HEK293 (cell line): Measurements from ENCODE around the gene CNST.

Experiments
- CTCF ChIA-PET: fragments of 350-600 bp; formaldehyde crosslinking; extraction: SDS; loops from one replicate; lab custom pipeline; 2021; ENCODE audit warnings: antibody characterized with exemption; lab: Yijun Ruan, JAX
- POLR2A ChIA-PET: fragments of 300-600 bp; formaldehyde crosslinking; extraction: SDS; loops from one replicate; lab custom pipeline; 2020; ENCODE audit warnings: antibody characterized with exemption, inconsistent platforms; lab: Yijun Ruan, JAX
- H3K27ac ChIP-seq: fragments of 200-500 bp; sonication (Bioruptor generic); 2 replicates; pipeline ENCODE4 v1.5.1; 2014; ENCODE audit warnings: low read depth, low read length, control low read depth, inconsistent platforms; ENCODE audit errors: extremely low read depth
- H3K36me3 ChIP-seq, 2 experiments: fragments of 200-500 bp in 1 of 2; sonication (Bioruptor generic) in 1 of 2; 1 replicate in 1 of 2; 2 replicates in 1 of 2; pipeline ENCODE4 v1.5.1; 2014 to 2017; ENCODE audit warnings: inconsistent platforms in 2 of 2, low read length in 2 of 2; ENCODE audit not compliant: control insufficient read depth in 2 of 2, insufficient read depth in 1 of 2
- H3K4me1 ChIP-seq: fragments of 200-500 bp; sonication (Bioruptor generic); 2 replicates; pipeline ENCODE4 v1.5.1; 2014; ENCODE audit warnings: mild to moderate bottlenecking, low read length, inconsistent platforms; ENCODE audit not compliant: control insufficient read depth, insufficient read depth
- H3K4me3 ChIP-seq: 2 replicates; pipeline ENCODE4 v1.5.1; 2011; ENCODE audit warnings: low read depth, mild to moderate bottlenecking, control low read depth, low read length, moderate library complexity
- H3K9me3 ChIP-seq: fragments of 200-500 bp; sonication (Bioruptor generic); 2 replicates; pipeline ENCODE4 v1.5.1; 2014; ENCODE audit warnings: low read depth, low read length, inconsistent platforms; ENCODE audit not compliant: control insufficient read depth, insufficient read depth
- ATF2 ChIP-seq: fragments of 450-650 bp; formaldehyde crosslinking; IDR thresholded peaks from 2 replicates; pipeline ENCODE4 v1.5.1; 2016; ENCODE audit warnings: missing biosample characterization, missing genetic modification characterization, low read depth
- KLF7 ChIP-seq: fragments of 450-650 bp; formaldehyde crosslinking; IDR thresholded peaks from 2 replicates; pipeline ENCODE4 v1.5.1; 2016; ENCODE audit warnings: missing biosample characterization, missing genetic modification characterization, borderline replicate concordance
- PRDM2 ChIP-seq: fragments of 450-650 bp; formaldehyde crosslinking; IDR thresholded peaks from 2 replicates; pipeline ENCODE4 v1.5.1; 2016; ENCODE audit warnings: missing biosample characterization, missing genetic modification characterization, borderline replicate concordance
- SP3 ChIP-seq: fragments of 450-650 bp; formaldehyde crosslinking; IDR thresholded peaks from 2 replicates; pipeline ENCODE4 v1.5.1; 2016; ENCODE audit warnings: missing biosample characterization, missing genetic modification characterization
- TSHZ1 ChIP-seq: fragments of 450-650 bp; formaldehyde crosslinking; IDR thresholded peaks from 2 replicates; pipeline ENCODE4 v1.5.1; 2016; ENCODE audit warnings: missing biosample characterization, missing genetic modification characterization, borderline replicate concordance
- YY2 ChIP-seq: fragments of 450-650 bp; formaldehyde crosslinking; IDR thresholded peaks from 2 replicates; pipeline ENCODE4 v1.5.1; 2016; ENCODE audit warnings: missing biosample characterization, missing genetic modification characterization
- ZNF10 ChIP-seq: fragments of 450-650 bp; formaldehyde crosslinking; IDR thresholded peaks from 2 replicates; pipeline ENCODE4 v1.5.1; 2017; ENCODE audit warnings: missing biosample characterization, missing genetic modification characterization
- ZNF138 ChIP-seq: fragments of 450-650 bp; formaldehyde crosslinking; IDR thresholded peaks from 2 replicates; pipeline ENCODE4 v1.5.1; 2016; ENCODE audit warnings: missing biosample characterization, missing genetic modification characterization, borderline replicate concordance
- ZNF146 ChIP-seq: fragments of 450-650 bp; formaldehyde crosslinking; IDR thresholded peaks from 2 replicates; pipeline ENCODE4 v1.5.1; 2016; ENCODE audit warnings: missing biosample characterization, missing genetic modification characterization
- ZNF175 ChIP-seq: fragments of 450-650 bp; formaldehyde crosslinking; IDR thresholded peaks from 2 replicates; pipeline ENCODE4 v1.5.1; 2016; ENCODE audit warnings: missing biosample characterization, missing genetic modification characterization
- ZNF202 ChIP-seq: fragments of 450-650 bp; formaldehyde crosslinking; IDR thresholded peaks from 2 replicates; pipeline ENCODE4 v1.5.1; 2016; ENCODE audit warnings: missing biosample characterization, missing genetic modification characterization, borderline replicate concordance
- ZNF341 ChIP-seq: fragments of 450-650 bp; formaldehyde crosslinking; IDR thresholded peaks from 2 replicates; pipeline ENCODE4; 2016; ENCODE audit warnings: low read depth, missing biosample characterization, missing genetic modification characterization
- ZNF362 ChIP-seq: fragments of 450-650 bp; formaldehyde crosslinking; IDR thresholded peaks from 2 replicates; pipeline ENCODE4 v1.5.1; 2016; ENCODE audit warnings: missing biosample characterization, missing genetic modification characterization
- ZNF433 ChIP-seq: fragments of 450-650 bp; formaldehyde crosslinking; IDR thresholded peaks from 2 replicates; pipeline ENCODE4 v1.5.1; 2016; ENCODE audit warnings: missing biosample characterization, missing genetic modification characterization, low read depth
- ZNF549 ChIP-seq: fragments of 450-650 bp; IDR thresholded peaks from 2 replicates; pipeline ENCODE4 v1.5.1; 2018; ENCODE audit warnings: missing biosample characterization, missing genetic modification characterization, mild to moderate bottlenecking, inconsistent platforms, moderate library complexity
- ZNF558 ChIP-seq: fragments of 450-650 bp; formaldehyde crosslinking; IDR thresholded peaks from 2 replicates; pipeline ENCODE4 v1.5.1; 2016; ENCODE audit warnings: missing biosample characterization, missing genetic modification characterization
- ZNF596 ChIP-seq: fragments of 450-650 bp; IDR thresholded peaks from 2 replicates; pipeline ENCODE4 v1.5.0; 2018; ENCODE audit warnings: missing biosample characterization, mild to moderate bottlenecking, missing genetic modification characterization, moderate library complexity
- ZNF660 ChIP-seq: fragments of 450-650 bp; IDR thresholded peaks from 2 replicates; pipeline ENCODE4 v1.5.1; 2018; ENCODE audit warnings: missing biosample characterization, mild to moderate bottlenecking, missing genetic modification characterization
- ZNF776 ChIP-seq: fragments of 450-650 bp; formaldehyde crosslinking; IDR thresholded peaks from 2 replicates; pipeline ENCODE4 v1.5.0; 2017; ENCODE audit warnings: missing biosample characterization, missing genetic modification characterization, borderline replicate concordance
- ZNF837 ChIP-seq: fragments of 450-650 bp; formaldehyde crosslinking; IDR thresholded peaks from 2 replicates; pipeline ENCODE4 v1.5.1; 2016; ENCODE audit warnings: missing biosample characterization, missing genetic modification characterization

CNST gene

GRCh38 chr1:246659594-246660140 lies 93.4 kb downstream of the CNST start (continued):
- TF ChIP-seq ZNF558 (tag by site-specific recombination) (no peak), ZNF202 (tag by site-specific recombination) (no peak), ZNF776 (tag by site-specific recombination) (no peak), ZNF146 (tag by site-specific recombination) (no peak)
- TF ChIP-seq, all 188 proteins: peak for 0

- ChIA-PET POLR2A (no interaction called here), CTCF (no interaction called here)
- Histone ChIP-seq H3K4me3 (no peak overlapping the region), H3K36me3 (peaks cover 0 to 4% of the 10 kb centered on the region in 2 experiments; a peak in 1 of 3 replicates), H3K9me3 (no peaks in the 10 kb centered on the region), H3K27ac (no peak overlapping the region), H3K4me1 (no peaks in the 10 kb centered on the region)
- TF ChIP-seq ZNF10 (tag by site-specific recombination) = no peak
- TF ChIP-seq ZNF596 (tag by site-specific recombination) = no peak
Observed at GRCh38 chr1:246661451-246661850, 95.2 kb downstream of the CNST start.

GRCh38 chr1:246667773-246668172 lies 101.5 kb downstream of the CNST start:
- H3K4me3 ChIP-seq = no peak overlapping the region
- ChIA-PET POLR2A (no interaction called here), CTCF (no interaction called here)
- no peak overlapping the region for H3K27ac ChIP-seq
- no peaks in the 10 kb centered on the region for H3K9me3 ChIP-seq
- no peaks in the 10 kb centered on the region for H3K4me1 ChIP-seq
- TF ChIP-seq SP3 (tag by site-specific recombination) = no peak
- TF ChIP-seq ZNF138 (tag by site-specific recombination) = no peak
- no peak for TF ChIP-seq ZNF433
- no peak for TF ChIP-seq ZNF341
- no peak for TF ChIP-seq ATF2
- no peak for TF ChIP-seq ZNF362 (tag by site-specific recombination)
- TF ChIP-seq ZNF175 (tag by site-specific recombination) = no peak
- TF ChIP-seq ZNF660 (tag by site-specific recombination) = no peak
- no peak for TF ChIP-seq TSHZ1 (tag by site-specific recombination)
- no peak for TF ChIP-seq ZNF549 (tag by site-specific recombination)
- TF ChIP-seq PRDM2 (tag by site-specific recombination) = no peak
- no peak for TF ChIP-seq KLF7 (tag by site-specific recombination)
- no peak for TF ChIP-seq YY2 (tag by site-specific recombination)
- no peak for TF ChIP-seq ZNF837 (tag by site-specific recombination)
- H3K36me3 ChIP-seq = peaks cover 0 to 4% of the 10 kb centered on the region in 2 experiments; a peak in 1 of 3 replicates
